Measurements from ENCODE around the gene SMOC2.

- no peak for TF ChIP-seq CTCF (IDR thresholded peaks at IDR 0.05)
- TF ChIP-seq RNF2 (IDR thresholded peaks at IDR 0.05; ENCODE audit: borderline replicate concordance, low read depth) = no peak
- TF ChIP-seq MAX (IDR thresholded peaks at IDR 0.05) = no peak
- TF ChIP-seq JUNB (IDR thresholded peaks at IDR 0.05) = no peak
- TF ChIP-seq ATOH8 (CRISPR knock-in tag; IDR thresholded peaks at IDR 0.05; ENCODE audit: low read depth) = no peak
- TF ChIP-seq FOXS1 (CRISPR knock-in tag; IDR thresholded peaks at IDR 0.05) = no peak
- no peak for TF ChIP-seq HES2 (IDR thresholded peaks at IDR 0.05)
- no peak for TF ChIP-seq EP300 (IDR thresholded peaks at IDR 0.05)
Measured at GRCh38 chr6:168506460-168506859, 65.5 kb downstream of the SMOC2 start.

Measured in A549 (cell line).